GM23338 (cell line): ENCODE measurements around the gene ACOT13. TPM values are rescaled to one million over a fixed set of nuclear protein-coding genes. Genes with fewer than 3 reads are reported as not detected.

Experiments
- ATAC-seq: fragments of 200-7000 bp; cut with Tn5 transposase; 3 replicates; pipeline ENCODE4 v1.9.1; 2020
- DNase-seq: peaks from one replicate; pipeline ENCODE4 v3.0.0-alpha.2; 2015; ENCODE audit warnings: low spot score
- H2AFZ ChIP-seq: fragments of 200-600 bp; sonication (generic); 2 replicates; pipeline ENCODE4 v1.8.0; 2016; ENCODE audit warnings: antibody characterized with exemption, mild to moderate bottlenecking, moderate library complexity
- H3F3A ChIP-seq: fragments of 200-600 bp; sonication (generic); replicated peaks from 2 replicates; pipeline ENCODE4 v1.8.0; 2017; ENCODE audit warnings: antibody characterized with exemption, mixed run types, low read depth
- H3K27ac ChIP-seq: fragments of 200-600 bp; sonication (generic); 2 replicates; pipeline ENCODE4 v1.6.1; 2016; ENCODE audit warnings: low read depth
- H3K27me3 ChIP-seq: fragments of 200-600 bp; sonication (generic); 2 replicates; pipeline ENCODE4 v1.8.0; 2016; ENCODE audit warnings: mild to moderate bottlenecking, mixed run types, moderate library complexity; ENCODE audit not compliant: insufficient read depth
- H3K36me3 ChIP-seq: fragments of 200-600 bp; sonication (generic); 2 replicates; pipeline ENCODE4 v1.8.0; 2016; ENCODE audit warnings: mild to moderate bottlenecking; ENCODE audit not compliant: insufficient read depth
- H3K4me1 ChIP-seq: fragments of 200-600 bp; sonication (generic); 2 replicates; pipeline ENCODE4 v1.8.0; 2016; ENCODE audit warnings: mild to moderate bottlenecking, moderate library complexity; ENCODE audit not compliant: insufficient read depth
- H3K4me2 ChIP-seq: fragments of 200-600 bp; sonication (generic); 2 replicates; pipeline ENCODE4 v1.7.1; 2017; ENCODE audit warnings: mixed run types
- H3K4me3 ChIP-seq: fragments of 200-600 bp; sonication (generic); 2 replicates; pipeline ENCODE4 v1.6.1; 2016; ENCODE audit warnings: mixed run types
- H3K79me2 ChIP-seq: fragments of 200-600 bp; sonication (generic); replicated peaks from 2 replicates; pipeline ENCODE4 v1.8.0; 2017; ENCODE audit warnings: mild to moderate bottlenecking; ENCODE audit not compliant: insufficient read depth
- H3K9me2 ChIP-seq: fragments of 200-600 bp; sonication (generic); 2 replicates; pipeline ENCODE4 v1.8.0; 2017; ENCODE audit not compliant: insufficient read depth
- H4K20me1 ChIP-seq: fragments of 200-600 bp; sonication (generic); replicated peaks from 2 replicates; pipeline ENCODE4 v1.8.0; 2017; ENCODE audit warnings: mild to moderate bottlenecking; ENCODE audit not compliant: insufficient read depth
- H3K27ac Mint-ChIP-seq: 2 replicates; pipeline ENCODE4 v1.8.0; 2020; ENCODE audit warnings: inconsistent platforms, mild to moderate bottlenecking, moderate library complexity, mixed read lengths
- H3K27me3 Mint-ChIP-seq: 3 replicates; pipeline ENCODE4 v1.8.0; 2022; ENCODE audit warnings: low read depth, mild to moderate bottlenecking, moderate library complexity, mixed read lengths, inconsistent platforms; ENCODE audit not compliant: insufficient read depth, poor library complexity
- H3K36me3 Mint-ChIP-seq: 3 replicates; pipeline ENCODE4 v1.8.0; 2021; ENCODE audit warnings: low read depth, mild to moderate bottlenecking, inconsistent platforms, moderate library complexity, mixed read lengths
- H3K4me1 Mint-ChIP-seq: 3 replicates; pipeline ENCODE4 v1.8.0; 2020; ENCODE audit warnings: mild to moderate bottlenecking, inconsistent platforms, mixed read lengths
- H3K4me3 Mint-ChIP-seq: 3 replicates; pipeline ENCODE4 v1.8.0; 2021; ENCODE audit warnings: moderate library complexity, mild to moderate bottlenecking, inconsistent platforms, mixed read lengths
- H3K9me3 Mint-ChIP-seq: 3 replicates; pipeline ENCODE4 v1.8.0; 2020; ENCODE audit warnings: moderate library complexity, mild to moderate bottlenecking, inconsistent platforms, mixed read lengths
- CREB1 ChIP-seq: fragments of 250-450 bp; sonication (Bioruptor Pico); IDR thresholded peaks from 2 replicates; pipeline ENCODE4 v1.5.0; 2020; ENCODE audit warnings: low read depth, mild to moderate bottlenecking, moderate library complexity
- ETS1 ChIP-seq: IDR thresholded peaks from 2 replicates; pipeline ENCODE4 v1.6.1; 2016; ENCODE audit warnings: antibody characterized with exemption
- EZH2 ChIP-seq: fragments of 200-600 bp; sonication (generic); IDR thresholded peaks from one replicate; pipeline ENCODE4 v1.8.0; 2017; ENCODE audit warnings: antibody characterized with exemption, mild to moderate bottlenecking, low read depth; ENCODE audit not compliant: unreplicated experiment
- EZH2phosphoT487 ChIP-seq: fragments of 200-600 bp; sonication (generic); IDR thresholded peaks from one replicate; pipeline ENCODE4 v1.8.1; 2018; ENCODE audit warnings: antibody characterized with exemption; ENCODE audit not compliant: unreplicated experiment
- JUNB ChIP-seq: IDR thresholded peaks from one replicate; pipeline ENCODE4 v1.6.1; 2016; ENCODE audit warnings: antibody characterized with exemption; ENCODE audit not compliant: unreplicated experiment
- NANOG ChIP-seq: IDR thresholded peaks from 2 replicates; pipeline ENCODE4 v1.6.1; 2016; ENCODE audit warnings: antibody characterized with exemption, borderline replicate concordance
- POLR2AphosphoS5 ChIP-seq: IDR thresholded peaks from 2 replicates; pipeline ENCODE4 v1.6.1; 2016; ENCODE audit warnings: antibody characterized with exemption, low read depth
- REST ChIP-seq: IDR thresholded peaks from one replicate; pipeline ENCODE4 v1.6.1; 2018; ENCODE audit warnings: antibody characterized with exemption; ENCODE audit not compliant: unreplicated experiment
- STAT1 ChIP-seq: IDR thresholded peaks from one replicate; pipeline ENCODE4 v1.6.1; 2016; ENCODE audit warnings: antibody characterized with exemption; ENCODE audit not compliant: unreplicated experiment
- ZNF114 ChIP-seq: fragments of 250-450 bp; sonication (Bioruptor Pico); IDR thresholded peaks from 2 replicates; pipeline ENCODE4 v1.5.0; 2020; ENCODE audit warnings: mild to moderate bottlenecking, moderate library complexity
- ZNF331 ChIP-seq: fragments of 250-450 bp; sonication (Bioruptor Pico); IDR thresholded peaks from 2 replicates; pipeline ENCODE4 v1.5.0; 2020; ENCODE audit warnings: low read depth, mild to moderate bottlenecking, moderate library complexity
- polyA plus RNA-seq: library from polyadenylated mRNA; unstranded; fragments of >200 nt; fragmentation: Nextera tagmentation; extraction: Ambion mirVana; gene quantifications from 2 replicates; pipeline ENCODE4 v1.2.1, GENCODE V29; 2016
- total RNA-seq: library from RNA; depleted of rRNA; stranded (reverse); fragments of >200 nt; shearing (Covaris generic); gene quantifications from 2 replicates; pipeline ENCODE4 v1.2.3, GENCODE V29; 2014
- TF ChIP-seq, protein P1 (sequence below): fragments of 250-450 bp; sonication (Bioruptor Pico); IDR thresholded peaks from 2 replicates; pipeline ENCODE4 v1.5.0; 2020; ENCODE audit warnings: mild to moderate bottlenecking, moderate library complexity
- TF ChIP-seq, protein P2 (sequence below), 2 experiments: fragments of 200-600 bp in 1 of 2; sonication (generic) in 1 of 2; conservative IDR thresholded peaks; 2 replicates each; pipeline versions ENCODE4 v1.5.1 to v1.6.1; 2016 to 2017; ENCODE audit warnings: antibody characterized with exemption in 2 of 2, low read depth in 2 of 2, mild to moderate bottlenecking in 2 of 2, moderate library complexity in 1 of 2

ACOT13 gene
- total and polyA plus RNA-seq, 2 experiments from 2014 or later, result 17.8 to 175 TPM

- no peaks in the 10 kb centered on the region for H3K9me2 ChIP-seq
- Mint-ChIP-seq H3K27ac (no peak overlapping the region), H3K36me3 (peaks cover 38% of the 10 kb centered on the region), H3K9me3 (no peaks in the 10 kb centered on the region), H3K27me3 (peaks cover 6% of the 10 kb centered on the region), H3K4me1 (peaks cover 11% of the 10 kb centered on the region), H3K4me3 (no peak overlapping the region)
- peaks cover 6% of the 10 kb centered on the region; the same call in 1 of the 2 replicates for H3K27me3 ChIP-seq
- H3F3A ChIP-seq, result peaks cover 4% of the 10 kb centered on the region; the same call in 1 of the 2 replicates
- H3K36me3 ChIP-seq, result peaks cover 43% of the 10 kb centered on the region
- peaks cover 8% of the 10 kb centered on the region for H3K4me1 ChIP-seq
- H3K79me2 ChIP-seq, result no peaks in the 10 kb centered on the region
- H3K4me2 ChIP-seq, result no peak overlapping the region
- no peak for ATAC-seq
- H2AFZ ChIP-seq, result no peak overlapping the region
- H3K4me3 ChIP-seq, result no peak overlapping the region
- DNase-seq, result no peak
- H3K27ac ChIP-seq, result no peak overlapping the region; the same call in 1 of the 2 replicates
- TF ChIP-seq CREB1 (CRISPR knock-in tag) (no peak), ETS1 (no peak), ZNF114 (CRISPR knock-in tag) (no peak), NANOG (no peak), ZNF331 (CRISPR knock-in tag) (no peak), JUNB (no peak), POLR2AphosphoS5 (no peak), EZH2 (no peak), EZH2phosphoT487 (no peak), REST (no peak), STAT1 (no peak)
- TF ChIP-seq, protein P1, sequence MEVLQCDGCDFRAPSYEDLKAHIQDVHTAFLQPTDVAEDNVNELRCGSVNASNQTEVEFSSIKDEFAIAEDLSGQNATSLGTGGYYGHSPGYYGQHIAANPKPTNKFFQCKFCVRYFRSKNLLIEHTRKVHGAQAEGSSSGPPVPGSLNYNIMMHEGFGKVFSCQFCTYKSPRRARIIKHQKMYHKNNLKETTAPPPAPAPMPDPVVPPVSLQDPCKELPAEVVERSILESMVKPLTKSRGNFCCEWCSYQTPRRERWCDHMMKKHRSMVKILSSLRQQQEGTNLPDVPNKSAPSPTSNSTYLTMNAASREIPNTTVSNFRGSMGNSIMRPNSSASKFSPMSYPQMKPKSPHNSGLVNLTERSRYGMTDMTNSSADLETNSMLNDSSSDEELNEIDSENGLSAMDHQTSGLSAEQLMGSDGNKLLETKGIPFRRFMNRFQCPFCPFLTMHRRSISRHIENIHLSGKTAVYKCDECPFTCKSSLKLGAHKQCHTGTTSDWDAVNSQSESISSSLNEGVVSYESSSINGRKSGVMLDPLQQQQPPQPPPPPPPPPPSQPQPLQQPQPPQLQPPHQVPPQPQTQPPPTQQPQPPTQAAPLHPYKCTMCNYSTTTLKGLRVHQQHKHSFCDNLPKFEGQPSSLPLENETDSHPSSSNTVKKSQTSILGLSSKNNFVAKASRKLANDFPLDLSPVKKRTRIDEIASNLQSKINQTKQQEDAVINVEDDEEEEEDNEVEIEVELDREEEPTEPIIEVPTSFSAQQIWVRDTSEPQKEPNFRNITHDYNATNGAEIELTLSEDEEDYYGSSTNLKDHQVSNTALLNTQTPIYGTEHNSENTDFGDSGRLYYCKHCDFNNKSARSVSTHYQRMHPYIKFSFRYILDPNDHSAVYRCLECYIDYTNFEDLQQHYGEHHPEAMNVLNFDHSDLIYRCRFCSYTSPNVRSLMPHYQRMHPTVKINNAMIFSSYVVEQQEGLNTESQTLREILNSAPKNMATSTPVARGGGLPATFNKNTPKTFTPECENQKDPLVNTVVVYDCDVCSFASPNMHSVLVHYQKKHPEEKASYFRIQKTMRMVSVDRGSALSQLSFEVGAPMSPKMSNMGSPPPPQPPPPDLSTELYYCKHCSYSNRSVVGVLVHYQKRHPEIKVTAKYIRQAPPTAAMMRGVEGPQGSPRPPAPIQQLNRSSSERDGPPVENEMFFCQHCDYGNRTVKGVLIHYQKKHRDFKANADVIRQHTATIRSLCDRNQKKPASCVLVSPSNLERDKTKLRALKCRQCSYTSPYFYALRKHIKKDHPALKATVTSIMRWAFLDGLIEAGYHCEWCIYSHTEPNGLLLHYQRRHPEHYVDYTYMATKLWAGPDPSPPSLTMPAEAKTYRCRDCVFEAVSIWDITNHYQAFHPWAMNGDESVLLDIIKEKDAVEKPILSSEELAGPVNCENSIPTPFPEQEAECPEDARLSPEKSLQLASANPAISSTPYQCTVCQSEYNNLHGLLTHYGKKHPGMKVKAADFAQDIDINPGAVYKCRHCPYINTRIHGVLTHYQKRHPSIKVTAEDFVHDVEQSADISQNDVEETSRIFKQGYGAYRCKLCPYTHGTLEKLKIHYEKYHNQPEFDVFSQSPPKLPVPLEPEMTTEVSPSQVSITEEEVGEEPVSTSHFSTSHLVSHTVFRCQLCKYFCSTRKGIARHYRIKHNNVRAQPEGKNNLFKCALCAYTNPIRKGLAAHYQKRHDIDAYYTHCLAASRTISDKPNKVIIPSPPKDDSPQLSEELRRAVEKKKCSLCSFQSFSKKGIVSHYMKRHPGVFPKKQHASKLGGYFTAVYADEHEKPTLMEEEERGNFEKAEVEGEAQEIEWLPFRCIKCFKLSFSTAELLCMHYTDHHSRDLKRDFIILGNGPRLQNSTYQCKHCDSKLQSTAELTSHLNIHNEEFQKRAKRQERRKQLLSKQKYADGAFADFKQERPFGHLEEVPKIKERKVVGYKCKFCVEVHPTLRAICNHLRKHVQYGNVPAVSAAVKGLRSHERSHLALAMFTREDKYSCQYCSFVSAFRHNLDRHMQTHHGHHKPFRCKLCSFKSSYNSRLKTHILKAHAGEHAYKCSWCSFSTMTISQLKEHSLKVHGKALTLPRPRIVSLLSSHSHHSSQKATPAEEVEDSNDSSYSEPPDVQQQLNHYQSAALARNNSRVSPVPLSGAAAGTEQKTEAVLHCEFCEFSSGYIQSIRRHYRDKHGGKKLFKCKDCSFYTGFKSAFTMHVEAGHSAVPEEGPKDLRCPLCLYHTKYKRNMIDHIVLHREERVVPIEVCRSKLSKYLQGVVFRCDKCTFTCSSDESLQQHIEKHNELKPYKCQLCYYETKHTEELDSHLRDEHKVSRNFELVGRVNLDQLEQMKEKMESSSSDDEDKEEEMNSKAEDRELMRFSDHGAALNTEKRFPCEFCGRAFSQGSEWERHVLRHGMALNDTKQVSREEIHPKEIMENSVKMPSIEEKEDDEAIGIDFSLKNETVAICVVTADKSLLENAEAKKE, result no peak
- TF ChIP-seq, protein P2, sequence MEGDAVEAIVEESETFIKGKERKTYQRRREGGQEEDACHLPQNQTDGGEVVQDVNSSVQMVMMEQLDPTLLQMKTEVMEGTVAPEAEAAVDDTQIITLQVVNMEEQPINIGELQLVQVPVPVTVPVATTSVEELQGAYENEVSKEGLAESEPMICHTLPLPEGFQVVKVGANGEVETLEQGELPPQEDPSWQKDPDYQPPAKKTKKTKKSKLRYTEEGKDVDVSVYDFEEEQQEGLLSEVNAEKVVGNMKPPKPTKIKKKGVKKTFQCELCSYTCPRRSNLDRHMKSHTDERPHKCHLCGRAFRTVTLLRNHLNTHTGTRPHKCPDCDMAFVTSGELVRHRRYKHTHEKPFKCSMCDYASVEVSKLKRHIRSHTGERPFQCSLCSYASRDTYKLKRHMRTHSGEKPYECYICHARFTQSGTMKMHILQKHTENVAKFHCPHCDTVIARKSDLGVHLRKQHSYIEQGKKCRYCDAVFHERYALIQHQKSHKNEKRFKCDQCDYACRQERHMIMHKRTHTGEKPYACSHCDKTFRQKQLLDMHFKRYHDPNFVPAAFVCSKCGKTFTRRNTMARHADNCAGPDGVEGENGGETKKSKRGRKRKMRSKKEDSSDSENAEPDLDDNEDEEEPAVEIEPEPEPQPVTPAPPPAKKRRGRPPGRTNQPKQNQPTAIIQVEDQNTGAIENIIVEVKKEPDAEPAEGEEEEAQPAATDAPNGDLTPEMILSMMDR (conservative IDR thresholded peaks at IDR 0.05; ENCODE audit: low read depth in 2 of 2), result no peak
- H4K20me1 ChIP-seq, result no peaks in the 10 kb centered on the region
Observed at GRCh38 chr6:24649691-24650090, 17.2 kb upstream of the ACOT13 start.
